MCF 10A (cell line): Measurements from ENCODE around the gene ZBTB2. TPM values are rescaled to one million over a fixed set of nuclear protein-coding genes. Genes with fewer than 3 reads are reported as not detected.

Source experiments
- BruUV-seq: library from RNA; stranded (reverse); fragments of 400-500 nt; replicated peaks from 2 replicates; lab custom pipeline; 2021; lab: Mats Ljungman, UMichigan
- CTCF ChIA-PET: fragments of 300-600 bp; sonication (Branson Sonifier 250); formaldehyde crosslinking; extraction: SDS; loops from one replicate; lab custom pipeline; 2021; ENCODE audit warnings: antibody characterized with exemption, inconsistent platforms; lab: Yijun Ruan, JAX
- POLR2A ChIA-PET: fragments of 300-600, 350-650 bp; sonication (Branson Sonifier 250); formaldehyde crosslinking; extraction: SDS; loops from one replicate; lab custom pipeline; 2020; ENCODE audit warnings: antibody characterized with exemption, inconsistent platforms; lab: Yijun Ruan, JAX
- DNase-seq: peaks from one replicate; pipeline ENCODE4 v3.0.0-alpha.2; 2018; ENCODE audit not compliant: unreplicated experiment
- H3K27ac Mint-ChIP-seq: one replicate; pipeline ENCODE4 v1.8.0; 2022; ENCODE audit warnings: mild to moderate bottlenecking, low read depth, mixed read lengths; ENCODE audit not compliant: unreplicated experiment
- H3K27me3 Mint-ChIP-seq: one replicate; pipeline ENCODE4 v1.8.0; 2022; ENCODE audit warnings: mixed read lengths; ENCODE audit not compliant: insufficient read depth, unreplicated experiment
- H3K36me3 Mint-ChIP-seq: one replicate; pipeline ENCODE4 v1.8.0; 2022; ENCODE audit warnings: mild to moderate bottlenecking, moderate library complexity, mixed read lengths; ENCODE audit not compliant: insufficient read depth, unreplicated experiment
- H3K4me1 Mint-ChIP-seq: one replicate; pipeline ENCODE4 v1.8.0; 2022; ENCODE audit warnings: mixed read lengths; ENCODE audit not compliant: insufficient read depth, unreplicated experiment
- H3K4me3 Mint-ChIP-seq: one replicate; pipeline ENCODE4 v1.8.0; 2022; ENCODE audit warnings: mild to moderate bottlenecking, moderate library complexity, mixed read lengths; ENCODE audit not compliant: unreplicated experiment
- H3K9me3 Mint-ChIP-seq: one replicate; pipeline ENCODE4 v1.8.0; 2022; ENCODE audit warnings: mixed read lengths; ENCODE audit not compliant: unreplicated experiment
- CTCF ChIP-seq: fragments of 200-600 bp; IDR thresholded peaks from one replicate; pipeline ENCODE4 v1.8.0; 2022; ENCODE audit warnings: antibody characterized with exemption, mild to moderate bottlenecking; ENCODE audit not compliant: unreplicated experiment
- intact Hi-C: fragments of 100-400 bp; cut with micrococcal nuclease; formaldehyde crosslinking; loops from 2 replicates; pipeline ENCODE4 v1.14.1; 2022
- total RNA-seq: library from RNA; stranded (reverse); gene quantifications from 2 replicates; pipeline ENCODE4 v1.2.3, GENCODE V29; 2022

Gene ZBTB2
- total RNA-seq, 1 experiment from 2014 or later = 15.6 TPM

DNA sequence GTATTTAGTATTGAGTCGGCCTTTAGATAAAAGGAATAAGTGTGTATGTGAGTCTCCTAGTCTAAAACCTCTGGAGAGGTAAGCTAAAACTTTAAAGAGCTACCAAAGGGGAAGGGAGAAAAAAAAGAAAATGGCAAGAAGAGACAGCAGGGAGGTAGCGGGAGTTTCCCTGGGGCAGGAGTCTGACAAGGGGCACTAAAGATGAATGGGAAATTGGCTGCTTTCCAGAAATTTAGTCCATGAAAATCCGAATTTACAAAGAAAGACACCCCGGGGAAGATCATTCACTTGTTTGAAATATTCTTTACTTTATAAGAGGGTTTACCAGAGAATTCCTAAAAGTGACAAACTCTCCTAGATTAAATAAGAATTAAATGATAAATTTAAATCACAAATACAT, 41.3 kb upstream of the ZBTB2 start:
- Mint-ChIP-seq H3K4me3 (no peak overlapping the region), H3K36me3 (peaks cover 70% of the 10 kb centered on the region), H3K27ac (peak overlapping the region; percentile 12), H3K27me3 (no peaks in the 10 kb centered on the region), H3K9me3 (no peaks in the 10 kb centered on the region), H3K4me1 (peaks cover 4% of the 10 kb centered on the region)
- CTCF ChIA-PET = no interaction called here
- POLR2A ChIA-PET = no interaction called here
- no peak for DNase-seq
- BruUV-seq = no TSS peak
- TF ChIP-seq CTCF = no peak
- intact Hi-C loops = no loop called here

DNA sequence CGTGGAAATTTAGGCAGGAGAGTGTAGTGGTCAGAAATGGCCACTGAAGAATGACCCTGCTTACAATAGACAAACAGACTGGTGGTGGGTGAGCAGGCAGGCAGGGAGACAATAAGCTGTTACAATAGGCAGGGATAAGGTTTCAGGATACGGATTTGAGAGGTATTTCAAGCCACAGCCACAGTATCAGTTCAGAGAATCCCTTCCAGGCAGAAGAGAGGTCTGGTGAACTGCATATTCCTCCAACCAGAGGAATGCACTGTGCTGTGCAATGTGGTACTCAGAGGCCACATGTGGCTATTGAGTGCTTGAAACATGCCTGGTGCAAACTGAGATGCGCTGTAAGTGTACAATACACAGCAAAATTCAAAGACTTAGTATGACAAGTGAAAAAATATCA, 40.0 kb upstream of the ZBTB2 start:
- H3K9me3 Mint-ChIP-seq = no peaks in the 10 kb centered on the region
- DNase-seq = no peak
- H3K27ac Mint-ChIP-seq = no peak overlapping the region
- no peaks in the 10 kb centered on the region for H3K4me1 Mint-ChIP-seq
- POLR2A ChIA-PET = no interaction called here
- H3K36me3 Mint-ChIP-seq = peaks cover 82% of the 10 kb centered on the region
- H3K4me3 Mint-ChIP-seq = no peak overlapping the region
- no TSS peak for BruUV-seq
- intact Hi-C loops = no loop called here
- H3K27me3 Mint-ChIP-seq = no peaks in the 10 kb centered on the region
- no peak for TF ChIP-seq CTCF
- CTCF ChIA-PET = interaction anchor here (0.7 to 0.9 kb wide), 2 partner anchors 14 to 931 kb away, joined by 3 read pairs; no protein-coding TSS in a partner anchor

GRCh38 chr6:151430886-151431285, 39.5 kb upstream of the ZBTB2 start:
- peak overlapping the region; percentile 51 for H3K27ac Mint-ChIP-seq
- no peaks in the 10 kb centered on the region for H3K27me3 Mint-ChIP-seq
- DNase-seq = no peak
- peaks cover 82% of the 10 kb centered on the region for H3K36me3 Mint-ChIP-seq
- H3K4me1 Mint-ChIP-seq = no peaks in the 10 kb centered on the region
- no peak for TF ChIP-seq CTCF
- CTCF ChIA-PET = interaction anchor here (0.7 kb wide), 1 partner anchor 931 kb away, joined by 3 read pairs; no protein-coding TSS in a partner anchor
- no peaks in the 10 kb centered on the region for H3K9me3 Mint-ChIP-seq
- BruUV-seq = no TSS peak
- H3K4me3 Mint-ChIP-seq = no peak overlapping the region
- intact Hi-C loops = no loop called here
- POLR2A ChIA-PET = no interaction called here

GRCh38 chr6:151428093-151428735, 36.9 kb upstream of the ZBTB2 start:
- Mint-ChIP-seq H3K4me1 (no peaks in the 10 kb centered on the region), H3K36me3 (peaks cover 93% of the 10 kb centered on the region), H3K27me3 (no peaks in the 10 kb centered on the region), H3K27ac (no peak overlapping the region), H3K4me3 (no peak overlapping the region), H3K9me3 (no peaks in the 10 kb centered on the region)
- no peak for DNase-seq
- ChIA-PET CTCF (no interaction called here), POLR2A (no interaction called here)
- TF ChIP-seq CTCF = no peak
- intact Hi-C loops = no loop called here
- no TSS peak for BruUV-seq
